Neuron (in vitro differentiated cells): Measurements from ENCODE around the gene DPP4.

Experiments used
- H2AFZ ChIP-seq: one replicate; pipeline ENCODE4 v1.6.1; 2013; ENCODE audit warnings: low read depth, mild to moderate bottlenecking, inconsistent platforms, low read length, moderate library complexity
- H3K27me3 ChIP-seq: one replicate; pipeline ENCODE4 v1.6.1; 2013; ENCODE audit warnings: low read length; ENCODE audit not compliant: insufficient read depth
- H3K36me3 ChIP-seq: one replicate; pipeline ENCODE4 v1.6.1; 2013; ENCODE audit warnings: low read length; ENCODE audit not compliant: insufficient read depth
- H3K4me1 ChIP-seq: one replicate; pipeline ENCODE4 v1.6.1; 2013; ENCODE audit warnings: low read length; ENCODE audit not compliant: insufficient read depth
- H3K4me3 ChIP-seq: 2 replicates; pipeline ENCODE4 v1.5.1; 2013; ENCODE audit warnings: mild to moderate bottlenecking, low read length, moderate library complexity
- H3K9me3 ChIP-seq: one replicate; pipeline ENCODE4 v1.6.1; 2013; ENCODE audit warnings: low read length

DPP4 gene

GRCh38 chr2:162074928-162075688, 1.1 kb upstream of the DPP4 start:
- Histone ChIP-seq H2AFZ (no peak overlapping the region), H3K4me3 (no peak overlapping the region), H3K4me1 (peaks cover 7% of the 10 kb centered on the region), H3K9me3 (peaks cover 5% of the 10 kb centered on the region), H3K36me3 (no peaks in the 10 kb centered on the region), H3K27me3 (peaks cover 35% of the 10 kb centered on the region)

GRCh38 chr2:162074632-162074895, 549 bp upstream of the DPP4 start:
- no peak overlapping the region for H2AFZ ChIP-seq
- peaks cover 35% of the 10 kb centered on the region for H3K27me3 ChIP-seq
- H3K36me3 ChIP-seq: no peaks in the 10 kb centered on the region
- peaks cover 7% of the 10 kb centered on the region for H3K4me1 ChIP-seq
- H3K4me3 ChIP-seq: no peak overlapping the region
- peaks cover 5% of the 10 kb centered on the region for H3K9me3 ChIP-seq

- Histone ChIP-seq H3K36me3 (no peaks in the 10 kb centered on the region), H3K9me3 (peaks cover 3% of the 10 kb centered on the region), H2AFZ (peak overlapping the region; percentile 91), H3K27me3 (peaks cover 35% of the 10 kb centered on the region), H3K4me3 (peak overlapping the region; percentile 32), H3K4me1 (peaks cover 7% of the 10 kb centered on the region)
These were observed 783 bp downstream of the DPP4 start for GRCh38 chr2:162072976-162073887.

GRCh38 chr2:162072181-162072702, 1.8 kb downstream of the DPP4 start:
- Histone ChIP-seq H3K36me3 (no peaks in the 10 kb centered on the region), H2AFZ (no peak overlapping the region), H3K27me3 (peaks cover 35% of the 10 kb centered on the region), H3K4me1 (peaks cover 7% of the 10 kb centered on the region), H3K4me3 (no peak overlapping the region), H3K9me3 (peaks cover 3% of the 10 kb centered on the region)

- no peaks in the 10 kb centered on the region for H3K36me3 ChIP-seq
- no peak overlapping the region for H2AFZ ChIP-seq
- peaks cover 32% of the 10 kb centered on the region for H3K27me3 ChIP-seq
- H3K9me3 ChIP-seq: peaks cover 3% of the 10 kb centered on the region
- peaks cover 7% of the 10 kb centered on the region for H3K4me1 ChIP-seq
- no peak overlapping the region for H3K4me3 ChIP-seq
These were observed 3.0 kb downstream of the DPP4 start for GRCh38 chr2:162071001-162071400.

- Histone ChIP-seq H3K4me3 (no peak overlapping the region), H3K27me3 (peaks cover 29% of the 10 kb centered on the region), H3K9me3 (peaks cover 3% of the 10 kb centered on the region), H3K36me3 (no peaks in the 10 kb centered on the region), H3K4me1 (peaks cover 7% of the 10 kb centered on the region), H2AFZ (no peak overlapping the region)
These were observed 3.6 kb downstream of the DPP4 start for GRCh38 chr2:162070228-162070936.

GRCh38 chr2:162069267-162069903, 4.6 kb downstream of the DPP4 start:
- Histone ChIP-seq H3K4me3 (no peak overlapping the region), H3K9me3 (peaks cover 3% of the 10 kb centered on the region), H2AFZ (no peak overlapping the region), H3K4me1 (peaks cover 5% of the 10 kb centered on the region), H3K27me3 (peaks cover 19% of the 10 kb centered on the region), H3K36me3 (no peaks in the 10 kb centered on the region)

GRCh38 chr2:162067596-162067995, 6.4 kb downstream of the DPP4 start:
- Histone ChIP-seq H3K36me3 (no peaks in the 10 kb centered on the region), H2AFZ (no peak overlapping the region), H3K4me3 (no peak overlapping the region), H3K4me1 (no peaks in the 10 kb centered on the region), H3K9me3 (no peaks in the 10 kb centered on the region), H3K27me3 (peaks cover 5% of the 10 kb centered on the region)

- Histone ChIP-seq H3K9me3 (no peaks in the 10 kb centered on the region), H3K36me3 (no peaks in the 10 kb centered on the region), H3K27me3 (no peaks in the 10 kb centered on the region), H3K4me1 (no peaks in the 10 kb centered on the region), H3K4me3 (no peak overlapping the region), H2AFZ (no peak overlapping the region)
These were observed 8.2 kb downstream of the DPP4 start for GRCh38 chr2:162065767-162066166.

- H3K4me1 ChIP-seq: no peaks in the 10 kb centered on the region
- no peaks in the 10 kb centered on the region for H3K36me3 ChIP-seq
- no peaks in the 10 kb centered on the region for H3K9me3 ChIP-seq
- H2AFZ ChIP-seq: no peak overlapping the region
- H3K4me3 ChIP-seq: no peak overlapping the region
- no peaks in the 10 kb centered on the region for H3K27me3 ChIP-seq
These were observed 10.1 kb downstream of the DPP4 start for GRCh38 chr2:162063899-162064298.

- no peak overlapping the region for H3K4me3 ChIP-seq
- no peaks in the 10 kb centered on the region for H3K36me3 ChIP-seq
These were observed 10.7 kb downstream of the DPP4 start for GRCh38 chr2:162063281-162063680.

GRCh38 chr2:162062559-162062958, 11.5 kb downstream of the DPP4 start:
- Histone ChIP-seq H3K4me3 (no peak overlapping the region), H3K36me3 (no peaks in the 10 kb centered on the region), H3K27me3 (no peaks in the 10 kb centered on the region), H2AFZ (no peak overlapping the region), H3K9me3 (no peaks in the 10 kb centered on the region), H3K4me1 (no peaks in the 10 kb centered on the region)

More at GRCh38 chr2:162063281-162063680, 10.7 kb downstream of the DPP4 start:
- H2AFZ ChIP-seq: no peak overlapping the region
- H3K4me1 ChIP-seq: no peaks in the 10 kb centered on the region
- no peaks in the 10 kb centered on the region for H3K27me3 ChIP-seq
- H3K9me3 ChIP-seq: no peaks in the 10 kb centered on the region
